ENCODE results near the gene OR5AL1.

GRCh38 chr11:56396047-56396446, 16.4 kb upstream of the OR5AL1 start:
- TF ChIP-seq, protein P1, sequence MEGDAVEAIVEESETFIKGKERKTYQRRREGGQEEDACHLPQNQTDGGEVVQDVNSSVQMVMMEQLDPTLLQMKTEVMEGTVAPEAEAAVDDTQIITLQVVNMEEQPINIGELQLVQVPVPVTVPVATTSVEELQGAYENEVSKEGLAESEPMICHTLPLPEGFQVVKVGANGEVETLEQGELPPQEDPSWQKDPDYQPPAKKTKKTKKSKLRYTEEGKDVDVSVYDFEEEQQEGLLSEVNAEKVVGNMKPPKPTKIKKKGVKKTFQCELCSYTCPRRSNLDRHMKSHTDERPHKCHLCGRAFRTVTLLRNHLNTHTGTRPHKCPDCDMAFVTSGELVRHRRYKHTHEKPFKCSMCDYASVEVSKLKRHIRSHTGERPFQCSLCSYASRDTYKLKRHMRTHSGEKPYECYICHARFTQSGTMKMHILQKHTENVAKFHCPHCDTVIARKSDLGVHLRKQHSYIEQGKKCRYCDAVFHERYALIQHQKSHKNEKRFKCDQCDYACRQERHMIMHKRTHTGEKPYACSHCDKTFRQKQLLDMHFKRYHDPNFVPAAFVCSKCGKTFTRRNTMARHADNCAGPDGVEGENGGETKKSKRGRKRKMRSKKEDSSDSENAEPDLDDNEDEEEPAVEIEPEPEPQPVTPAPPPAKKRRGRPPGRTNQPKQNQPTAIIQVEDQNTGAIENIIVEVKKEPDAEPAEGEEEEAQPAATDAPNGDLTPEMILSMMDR (IDR thresholded peaks at IDR 0.05), result no peak
- TF ChIP-seq POLR2A (IDR thresholded peaks at IDR 0.05), result no peak

All from testis (tissue), 2 donors.